NB4 (cell line): ENCODE data around the gene MYLK4.

ENCODE experiments used
- DNase-seq: peaks from one replicate; pipeline ENCODE4 v3.0.0; 2010; ENCODE audit warnings: low read depth
- H3K4me3 ChIP-seq: one replicate; pipeline ENCODE4 v1.5.1; 2011; ENCODE audit warnings: mild to moderate bottlenecking, low read depth, low read length, moderate library complexity
- CTCF ChIP-seq: IDR thresholded peaks from one replicate; pipeline ENCODE4 v1.5.1; 2012; ENCODE audit warnings: low read depth, low read length
- MYC ChIP-seq: IDR thresholded peaks from 2 replicates; pipeline ENCODE4 v1.6.1; 2011; ENCODE audit warnings: low read depth, low read length
- POLR2A ChIP-seq: IDR thresholded peaks from 2 replicates; pipeline ENCODE4 v1.6.1; 2011; ENCODE audit warnings: mild to moderate bottlenecking; ENCODE audit not compliant: insufficient read length; ENCODE audit errors: extremely low read depth
- TF ChIP-seq, protein P1 (sequence below): IDR thresholded peaks from 2 replicates; pipeline ENCODE4 v1.6.1; 2011; ENCODE audit warnings: low read depth, low read length

The MYLK4 gene

GRCh38 chr6:2616811-2617210 lies 133.9 kb downstream of the MYLK4 start:
- TF ChIP-seq, protein P1, sequence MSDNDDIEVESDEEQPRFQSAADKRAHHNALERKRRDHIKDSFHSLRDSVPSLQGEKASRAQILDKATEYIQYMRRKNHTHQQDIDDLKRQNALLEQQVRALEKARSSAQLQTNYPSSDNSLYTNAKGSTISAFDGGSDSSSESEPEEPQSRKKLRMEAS, result no peak
- no peak for TF ChIP-seq POLR2A
- no peak for TF ChIP-seq CTCF
- TF ChIP-seq MYC, result no peak
- no peak overlapping the region for H3K4me3 ChIP-seq
- DNase-seq, result no peak

DNA sequence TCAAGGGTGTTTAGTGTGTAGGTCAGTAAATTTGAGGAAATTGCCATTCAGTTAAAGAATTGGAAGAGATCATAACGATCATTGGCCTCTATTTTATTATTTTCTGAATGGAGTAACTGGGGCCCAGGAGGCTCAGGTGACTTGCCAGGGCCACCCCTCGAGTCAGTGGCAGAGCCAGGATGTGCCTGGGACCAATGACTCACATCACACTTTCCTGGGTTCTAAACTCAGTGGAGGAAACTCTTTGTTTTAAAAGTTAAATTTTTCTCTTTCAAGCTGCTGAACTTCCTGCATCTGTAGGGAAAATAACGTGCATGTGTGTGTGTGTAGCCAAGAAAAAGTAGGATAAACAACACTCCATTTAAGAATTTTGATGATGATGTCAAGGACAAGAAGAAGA lies 135.5 kb downstream of the MYLK4 start:
- DNase-seq, result no peak

DNA sequence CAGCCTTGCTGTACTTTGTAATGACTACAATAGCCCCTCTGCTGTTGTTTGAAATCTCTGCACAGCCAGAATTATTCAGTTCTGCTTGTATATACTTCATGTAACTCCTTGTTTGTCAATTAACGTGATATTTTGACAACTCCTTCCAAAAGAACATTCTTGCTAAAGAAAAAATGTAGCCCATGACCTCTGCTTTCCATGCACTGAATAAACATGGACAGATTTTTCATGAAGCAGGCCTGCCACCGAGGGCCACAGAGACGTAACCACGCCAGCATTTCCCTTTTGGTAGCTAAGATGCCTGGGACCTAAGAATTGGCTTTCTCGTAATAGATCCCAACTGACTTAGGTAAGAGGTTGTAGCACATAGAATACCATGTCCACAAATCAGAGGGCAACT lies 135.9 kb downstream of the MYLK4 start:
- no peak for DNase-seq
- TF ChIP-seq CTCF, result no peak
- TF ChIP-seq POLR2A, result no peak
- TF ChIP-seq, protein P1, result no peak
- TF ChIP-seq MYC, result no peak
- no peak overlapping the region for H3K4me3 ChIP-seq

More for the DNA sequence above, 135.5 kb downstream of the MYLK4 start:
- TF ChIP-seq MYC (no peak), POLR2A (no peak), CTCF (no peak)
- TF ChIP-seq, protein P1, result no peak
- H3K4me3 ChIP-seq, result no peak overlapping the region

DNA sequence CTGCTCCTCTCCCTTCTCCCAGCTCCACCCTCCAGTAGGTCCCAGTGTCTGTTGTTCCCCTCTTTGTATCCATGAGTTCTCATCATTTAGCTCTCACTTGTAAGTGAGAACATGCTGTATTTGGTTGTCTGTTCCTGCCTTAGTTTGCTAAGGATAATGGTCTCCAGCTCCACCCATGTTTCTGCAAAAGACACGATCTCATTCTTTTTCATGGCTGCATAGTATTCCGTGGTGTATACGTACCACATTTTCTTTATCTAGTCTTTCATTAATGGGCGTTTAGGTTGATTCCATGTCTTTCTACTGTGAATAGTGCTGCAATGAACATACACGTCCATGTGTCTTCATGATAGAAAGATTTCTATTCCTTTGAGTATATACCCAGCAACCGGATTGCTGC lies 136.6 kb downstream of the MYLK4 start:
- no peak overlapping the region for H3K4me3 ChIP-seq
- no peak for DNase-seq
- TF ChIP-seq MYC (no peak), CTCF (no peak), POLR2A (no peak)
- TF ChIP-seq, protein P1, result no peak
